HepG2 (cell line): Measurements from ENCODE around the gene HCK. TPM values are rescaled to one million over a fixed set of nuclear protein-coding genes. Genes with fewer than 3 reads are reported as not detected.

ENCODE experiments used
- BCL6 ChIP-seq: IDR thresholded peaks from 2 replicates; pipeline ENCODE4 v1.6.1; 2016; ENCODE audit warnings: missing genetic modification reagents, missing compliant biosample characterization
- ESRRA ChIP-seq: sonication (generic); formaldehyde crosslinking; IDR thresholded peaks from 2 replicates; pipeline ENCODE4 v1.5.1; 2020; ENCODE audit warnings: mild to moderate bottlenecking, low read depth, missing genetic modification reagents
- ETS1 ChIP-seq: sonication (generic); formaldehyde crosslinking; IDR thresholded peaks from 2 replicates; pipeline ENCODE4 v1.4.0; 2020; ENCODE audit warnings: missing genetic modification reagents
- GMEB2 ChIP-seq: IDR thresholded peaks from 2 replicates; pipeline ENCODE4 v1.6.1; 2016; ENCODE audit warnings: missing biosample characterization, missing genetic modification reagents, low read depth
- HDAC1 ChIP-seq: sonication (generic); formaldehyde crosslinking; IDR thresholded peaks from 2 replicates; pipeline ENCODE4 v1.5.1; 2020; ENCODE audit warnings: mild to moderate bottlenecking, missing genetic modification reagents
- IKZF5 ChIP-seq: IDR thresholded peaks from 2 replicates; pipeline ENCODE4 v1.6.1; 2018; ENCODE audit warnings: missing genetic modification reagents, mild to moderate bottlenecking, missing compliant biosample characterization
- ISL2 ChIP-seq: sonication (generic); formaldehyde crosslinking; IDR thresholded peaks from 2 replicates; pipeline ENCODE4 v1.5.0; 2020; ENCODE audit warnings: missing genetic modification reagents
- KDM1A ChIP-seq: IDR thresholded peaks from 2 replicates; pipeline ENCODE4 v1.6.1; 2016; ENCODE audit warnings: missing compliant biosample characterization
- NFKB2 ChIP-seq: sonication (generic); formaldehyde crosslinking; IDR thresholded peaks from 2 replicates; pipeline ENCODE4 v1.4.0; 2020; ENCODE audit warnings: missing genetic modification reagents, borderline replicate concordance
- SALL1 ChIP-seq: sonication (generic); formaldehyde crosslinking; IDR thresholded peaks from 2 replicates; pipeline ENCODE4 v1.8.0; 2022; ENCODE audit warnings: mild to moderate bottlenecking, missing genetic modification reagents
- SMAD1 ChIP-seq: sonication (generic); formaldehyde crosslinking; IDR thresholded peaks from 2 replicates; pipeline ENCODE4 v1.4.0; 2020; ENCODE audit warnings: missing genetic modification reagents, low read depth, mild to moderate bottlenecking, borderline replicate concordance
- SP4 ChIP-seq: sonication (generic); formaldehyde crosslinking; IDR thresholded peaks from 2 replicates; pipeline ENCODE4 v1.8.1; 2023; ENCODE audit warnings: mild to moderate bottlenecking, missing genetic modification reagents
- SRY ChIP-seq: sonication (generic); formaldehyde crosslinking; IDR thresholded peaks from 2 replicates; pipeline ENCODE4 v1.8.0; 2022; ENCODE audit warnings: mild to moderate bottlenecking, missing genetic modification reagents
- TFE3 ChIP-seq: IDR thresholded peaks from 2 replicates; pipeline ENCODE4 v1.6.1; 2016
- ZNF124 ChIP-seq: sonication (generic); formaldehyde crosslinking; IDR thresholded peaks from 2 replicates; pipeline ENCODE4 v1.4.0; 2020; ENCODE audit warnings: missing genetic modification reagents
- ZNF205 ChIP-seq: IDR thresholded peaks from 2 replicates; pipeline ENCODE4 v1.6.1; 2018; ENCODE audit warnings: missing biosample characterization, missing genetic modification reagents
- ZNF263 ChIP-seq: sonication (generic); formaldehyde crosslinking; IDR thresholded peaks from 2 replicates; pipeline ENCODE4 v1.4.0; 2020; ENCODE audit warnings: missing genetic modification reagents
- ZNF562 ChIP-seq: sonication (generic); formaldehyde crosslinking; IDR thresholded peaks from 2 replicates; pipeline ENCODE4 v1.8.0; 2022; ENCODE audit warnings: missing genetic modification reagents, borderline replicate concordance
- ZNF609 ChIP-seq: sonication (generic); formaldehyde crosslinking; IDR thresholded peaks from 2 replicates; pipeline ENCODE4 v1.4.0; 2020; ENCODE audit warnings: mild to moderate bottlenecking, missing genetic modification reagents, borderline replicate concordance
- ZNF644 ChIP-seq: IDR thresholded peaks from 2 replicates; pipeline ENCODE4 v1.6.1; 2016; ENCODE audit warnings: low read depth
- ZNF788 ChIP-seq: sonication (generic); formaldehyde crosslinking; IDR thresholded peaks from 2 replicates; pipeline ENCODE4 v1.5.0; 2020; ENCODE audit warnings: mild to moderate bottlenecking, missing genetic modification reagents, borderline replicate concordance
- polyA plus RNA-seq, 8 experiments: library from polyadenylated mRNA; depleted of rRNA in 3 of 8; stranded (reverse) in 7 of 8; unstranded in 1 of 8; fragments of >200 nt; fragmentation: Illumina TruSeq in 4 of 8; extraction: Trizol in 4 of 8; gene quantifications; 2 replicates each; pipeline versions ENCODE4 v1.2.1 to v1.2.3, GENCODE V29; 2011 to 2016; ENCODE audit warnings: low read depth in 4 of 8, missing spikeins in 1 of 8, mixed read lengths in 1 of 8; ENCODE audit not compliant: insufficient read depth in 1 of 8
- total RNA-seq, 5 experiments: library from RNA; depleted of rRNA; stranded (reverse); fragments of >200 nt; fragmentation: Illumina TruSeq; extraction: Trizol; gene quantifications; 2 replicates each; pipeline ENCODE4 v1.2.3, GENCODE V29; 2016; ENCODE audit warnings: low read depth in 1 of 5

HCK gene
- total and polyA plus RNA-seq, 2 of the 13 experiments (the other 11 are each of a cell fraction or from before 2014, with no cell fraction given), result 0.04 TPM; not detected in 1

GRCh38 chr20:32079655-32080109 lies 27.6 kb downstream of the HCK start (continued):
- TF ChIP-seq KDM1A (CRISPR knock-in tag), result 0 out of 2 replicates have a peak, but pooled peaks have one; percentile 62
- TF ChIP-seq ZNF124, result 0 out of 2 replicates have a peak, but pooled peaks have one; percentile 59
- no peak for TF ChIP-seq SP4 (CRISPR knock-in tag)
- peak; percentile 74 for TF ChIP-seq SALL1 (CRISPR knock-in tag)
- peak; percentile 92 for TF ChIP-seq ZNF205 (CRISPR knock-in tag)
- no peak for TF ChIP-seq ETS1 (CRISPR knock-in tag)
- peak; percentile 46; the same call in 1 of the 2 replicates for TF ChIP-seq BCL6
- peak; percentile 63; the same call in 1 of the 2 replicates for TF ChIP-seq IKZF5 (CRISPR knock-in tag)
- TF ChIP-seq ZNF263, result no peak
- no peak for TF ChIP-seq ZNF609 (CRISPR knock-in tag)
- no peak for TF ChIP-seq GMEB2 (CRISPR knock-in tag)
- TF ChIP-seq NFKB2 (CRISPR knock-in tag), result peak; percentile 39; the same call in 1 of the 2 replicates
- TF ChIP-seq ISL2 (CRISPR knock-in tag), result no peak; the same call in 1 of the 2 replicates
- peak; percentile 94 for TF ChIP-seq ESRRA
- no peak for TF ChIP-seq ZNF562 (CRISPR knock-in tag)
- peak; percentile 77; the same call in 1 of the 2 replicates for TF ChIP-seq TFE3 (CRISPR knock-in tag)
- TF ChIP-seq HDAC1 (CRISPR knock-in tag), result peak; percentile 50; the same call in 1 of the 2 replicates
- 0 out of 2 replicates have a peak, but pooled peaks have one; percentile 28 for TF ChIP-seq SRY (CRISPR knock-in tag)
- 0 out of 2 replicates have a peak, but pooled peaks have one; percentile 67 for TF ChIP-seq ZNF644
- peak; percentile 86; the same call in 1 of the 2 replicates for TF ChIP-seq ZNF788
- 0 out of 2 replicates have a peak, but pooled peaks have one; percentile 50 for TF ChIP-seq SMAD1 (CRISPR knock-in tag)
